HG03354 (cell line): Measurements from ENCODE around the gene PTHLH.

Experiments
- ATAC-seq: cut with Tn5 transposase; IDR thresholded peaks from one replicate; pipeline ENCODE4 v1.9.1; 2021; ENCODE audit warnings: mild to moderate bottlenecking; ENCODE audit not compliant: unreplicated experiment, poor library complexity, severe bottlenecking

The PTHLH gene

GRCh38 chr12:27972721-27973120 lies at the start of gene PTHLH:
PTHLH (minus strand) TSS chr12:27972733; CDS start chr12:27969494, 3,239 bp downstream.
- ATAC-seq = no peak

- ATAC-seq = no peak
These were observed 49.2 kb upstream of the PTHLH start for GRCh38 chr12:28021704-28022103.

- ATAC-seq = no peak
These were observed 45.3 kb upstream of the PTHLH start for GRCh38 chr12:28017873-28018255.

- ATAC-seq = no peak
These were observed 44.8 kb upstream of the PTHLH start for GRCh38 chr12:28017126-28017872.

GRCh38 chr12:28015165-28015564 lies 42.6 kb upstream of the PTHLH start:
- no peak for ATAC-seq

GRCh38 chr12:28014196-28014595 lies 41.7 kb upstream of the PTHLH start:
- ATAC-seq = no peak

- ATAC-seq = no peak
These were observed 39.9 kb upstream of the PTHLH start for GRCh38 chr12:28012333-28012918.

GRCh38 chr12:28010036-28010435 lies 37.5 kb upstream of the PTHLH start:
- no peak for ATAC-seq

- ATAC-seq = no peak
These were observed 27.4 kb upstream of the PTHLH start for GRCh38 chr12:27999970-28000369.

GRCh38 chr12:27999521-27999920 lies 27.0 kb upstream of the PTHLH start:
- ATAC-seq = no peak

- no peak for ATAC-seq
These were observed 26.1 kb upstream of the PTHLH start for GRCh38 chr12:27998658-27999057.

GRCh38 chr12:27998170-27998569 lies 25.6 kb upstream of the PTHLH start:
- ATAC-seq = no peak

- no peak for ATAC-seq
These were observed 24.2 kb upstream of the PTHLH start for GRCh38 chr12:27996761-27997160.

- no peak for ATAC-seq
These were observed 22.9 kb upstream of the PTHLH start for GRCh38 chr12:27995406-27995805.

- no peak for ATAC-seq
These were observed 16.2 kb upstream of the PTHLH start for GRCh38 chr12:27988594-27989233.

GRCh38 chr12:27987331-27987730 lies 14.8 kb upstream of the PTHLH start:
- ATAC-seq = no peak

- ATAC-seq = no peak
These were observed 11.7 kb upstream of the PTHLH start for GRCh38 chr12:27984275-27984674.

GRCh38 chr12:27982951-27983350 lies 10.4 kb upstream of the PTHLH start:
- ATAC-seq = no peak

- ATAC-seq = no peak
These were observed 9.9 kb upstream of the PTHLH start for GRCh38 chr12:27982385-27982784.

GRCh38 chr12:27981874-27982273 lies 9.3 kb upstream of the PTHLH start:
- no peak for ATAC-seq

- ATAC-seq = no peak
These were observed 6.6 kb upstream of the PTHLH start for GRCh38 chr12:27979145-27979544.
